ENCODE results near the gene SLC12A7.

SLC12A7 gene

GRCh38 chr5:1019001-1019905, 92.6 kb downstream of the SLC12A7 start:
- no peak for TF ChIP-seq CTCF (IDR thresholded peaks at IDR 0.05; ENCODE audit: low read length, missing control alignments)
- no peak overlapping the region for H3K4me3 ChIP-seq (replicated peaks; ENCODE audit: low read depth, low read length)
- no peak for DNase-seq (ENCODE audit: low read depth)

- H3K4me3 ChIP-seq (replicated peaks; ENCODE audit: low read depth, low read length), result no peak overlapping the region
- no peak for DNase-seq (ENCODE audit: low read depth)
- TF ChIP-seq CTCF (IDR thresholded peaks at IDR 0.05; ENCODE audit: low read length, missing control alignments), result no peak
These were observed 93.3 kb downstream of the SLC12A7 start for GRCh38 chr5:1018596-1018995.

GRCh38 chr5:1017691-1018455, 94.0 kb downstream of the SLC12A7 start:
- no peak for DNase-seq (ENCODE audit: low read depth)
- no peak overlapping the region for H3K4me3 ChIP-seq (replicated peaks; ENCODE audit: low read depth, low read length)
- TF ChIP-seq CTCF (IDR thresholded peaks at IDR 0.05; ENCODE audit: low read length, missing control alignments), result no peak

GRCh38 chr5:1017056-1017455, 94.8 kb downstream of the SLC12A7 start:
- no peak for TF ChIP-seq CTCF (IDR thresholded peaks at IDR 0.05; ENCODE audit: low read length, missing control alignments)

GRCh38 chr5:1016476-1016875, 95.4 kb downstream of the SLC12A7 start:
- H3K4me3 ChIP-seq (replicated peaks; ENCODE audit: low read depth, low read length), result no peak overlapping the region
- no peak for TF ChIP-seq CTCF (IDR thresholded peaks at IDR 0.05; ENCODE audit: low read length, missing control alignments)
- no peak for DNase-seq (ENCODE audit: low read depth)

More at GRCh38 chr5:1017056-1017455, 94.8 kb downstream of the SLC12A7 start:
- no peak for DNase-seq (ENCODE audit: low read depth)
- H3K4me3 ChIP-seq (replicated peaks; ENCODE audit: low read depth, low read length), result no peak overlapping the region

GRCh38 chr5:1016036-1016435, 95.8 kb downstream of the SLC12A7 start:
- no peak for DNase-seq (ENCODE audit: low read depth)
- TF ChIP-seq CTCF (IDR thresholded peaks at IDR 0.05; ENCODE audit: low read length, missing control alignments), result no peak
- H3K4me3 ChIP-seq (replicated peaks; ENCODE audit: low read depth, low read length), result no peak overlapping the region
